ENCODE data around the gene NOD1.
"Not testable (repeated sequence)": the region's sequence is repeated elsewhere in the genome, so short reads cannot be mapped to it uniquely, and the experiment has no call there.

The NOD1 gene, protein sequence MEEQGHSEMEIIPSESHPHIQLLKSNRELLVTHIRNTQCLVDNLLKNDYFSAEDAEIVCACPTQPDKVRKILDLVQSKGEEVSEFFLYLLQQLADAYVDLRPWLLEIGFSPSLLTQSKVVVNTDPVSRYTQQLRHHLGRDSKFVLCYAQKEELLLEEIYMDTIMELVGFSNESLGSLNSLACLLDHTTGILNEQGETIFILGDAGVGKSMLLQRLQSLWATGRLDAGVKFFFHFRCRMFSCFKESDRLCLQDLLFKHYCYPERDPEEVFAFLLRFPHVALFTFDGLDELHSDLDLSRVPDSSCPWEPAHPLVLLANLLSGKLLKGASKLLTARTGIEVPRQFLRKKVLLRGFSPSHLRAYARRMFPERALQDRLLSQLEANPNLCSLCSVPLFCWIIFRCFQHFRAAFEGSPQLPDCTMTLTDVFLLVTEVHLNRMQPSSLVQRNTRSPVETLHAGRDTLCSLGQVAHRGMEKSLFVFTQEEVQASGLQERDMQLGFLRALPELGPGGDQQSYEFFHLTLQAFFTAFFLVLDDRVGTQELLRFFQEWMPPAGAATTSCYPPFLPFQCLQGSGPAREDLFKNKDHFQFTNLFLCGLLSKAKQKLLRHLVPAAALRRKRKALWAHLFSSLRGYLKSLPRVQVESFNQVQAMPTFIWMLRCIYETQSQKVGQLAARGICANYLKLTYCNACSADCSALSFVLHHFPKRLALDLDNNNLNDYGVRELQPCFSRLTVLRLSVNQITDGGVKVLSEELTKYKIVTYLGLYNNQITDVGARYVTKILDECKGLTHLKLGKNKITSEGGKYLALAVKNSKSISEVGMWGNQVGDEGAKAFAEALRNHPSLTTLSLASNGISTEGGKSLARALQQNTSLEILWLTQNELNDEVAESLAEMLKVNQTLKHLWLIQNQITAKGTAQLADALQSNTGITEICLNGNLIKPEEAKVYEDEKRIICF

DNA sequence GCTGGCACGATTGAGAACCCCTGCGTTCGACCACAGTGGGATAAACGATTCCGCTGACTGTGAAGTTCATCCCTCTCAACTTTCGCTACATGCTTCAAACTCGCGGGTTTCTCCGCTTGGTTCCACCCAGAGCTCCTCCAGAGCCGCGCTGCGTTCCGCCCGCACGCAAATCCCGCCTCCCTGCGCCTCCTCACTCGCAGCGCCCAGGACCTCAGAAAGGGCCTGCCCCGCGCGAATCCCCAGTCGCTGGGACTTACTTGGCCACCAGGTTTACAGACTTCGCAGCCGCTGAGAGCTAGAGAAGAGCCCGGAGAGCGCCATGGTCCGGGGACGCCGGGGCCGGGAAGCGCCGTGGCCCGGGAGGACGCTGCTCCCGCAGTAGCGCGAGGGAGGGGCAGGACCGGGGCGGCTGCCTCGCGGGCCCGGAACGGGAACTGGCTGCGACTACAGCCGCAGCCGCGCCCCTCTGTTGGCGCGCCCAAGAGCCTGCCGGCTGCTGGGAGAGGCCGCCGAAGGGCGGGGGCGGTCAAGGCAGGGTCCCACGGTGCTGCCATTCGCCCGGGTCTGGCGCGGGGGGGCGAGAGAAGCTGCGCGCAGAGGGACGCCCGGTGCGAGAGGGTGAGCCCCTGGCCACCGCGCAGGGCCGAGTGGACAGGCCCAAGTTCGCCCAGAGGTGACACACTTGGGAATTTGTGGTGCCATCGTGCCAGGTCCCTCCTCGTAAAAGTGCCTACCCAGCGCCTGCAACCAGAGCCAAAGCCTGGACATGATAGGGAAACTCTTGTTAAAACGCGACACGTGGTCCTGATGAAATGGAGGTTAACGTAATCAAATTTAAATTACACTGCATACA is at the start of gene NOD1:
Gene NOD1, minus strand, starts transcription at position 436 of the 853 bp plus-strand sequence. CDS start 21,863 bp downstream, outside the sequence.
- in situ Hi-C loops (cut with MboI; ENCODE audit: low sequenced_read_pairs): no loop called here
- peak; percentile 64 to 81 for DNase-seq (ENCODE audit: low spot score in 2 of 2)
- Histone ChIP-seq H3K9me3 (no peaks in the 10 kb centered on the region), H3K27me3 (ENCODE audit: low read depth) (no peaks in the 10 kb centered on the region), H3K4me3 (peak within 1 kb of the TSS; percentile 64), H3K4me1 (peaks cover 12% of the 10 kb centered on the region), H3K36me3 (replicated peaks) (no peaks in the 10 kb centered on the region; the same call in 1 of the 2 replicates)

DNA sequence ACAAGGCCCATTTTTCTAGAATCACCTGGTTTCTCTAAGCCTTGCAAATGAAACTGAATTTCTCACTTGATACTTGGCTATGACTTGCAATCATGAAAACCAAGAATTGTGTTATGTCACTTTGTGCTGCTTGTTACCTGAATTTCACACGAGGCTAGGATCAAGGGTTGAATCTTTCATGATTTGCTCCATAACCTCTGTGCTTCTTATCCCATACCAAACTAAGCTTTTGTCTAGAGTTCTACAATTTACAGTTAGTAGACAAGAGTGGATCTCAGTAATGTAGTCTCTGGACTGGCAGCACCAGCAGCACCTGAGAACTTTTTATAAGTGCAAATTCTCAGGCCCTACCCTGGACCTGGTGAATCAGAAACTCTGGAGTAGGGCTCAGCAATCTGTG is 48.7 kb upstream of the NOD1 start:
- H3K4me1 ChIP-seq; H3K4me3 ChIP-seq; H3K9me3 ChIP-seq; H3K36me3 ChIP-seq (replicated peaks); in situ Hi-C loops (cut with MboI; ENCODE audit: low sequenced_read_pairs); DNase-seq (ENCODE audit: low spot score in 2 of 2); H3K27me3 ChIP-seq (ENCODE audit: low read depth): not testable (repeated sequence)

GRCh38 chr7:30526163-30526562 is 47.6 kb upstream of the NOD1 start:
- Histone ChIP-seq H3K9me3 (no peaks in the 10 kb centered on the region), H3K4me1 (peaks cover 9% of the 10 kb centered on the region), H3K36me3 (replicated peaks) (no peaks in the 10 kb centered on the region), H3K27me3 (ENCODE audit: low read depth) (peaks cover 9% of the 10 kb centered on the region), H3K4me3 (no peak overlapping the region)
- DNase-seq (ENCODE audit: low spot score in 2 of 2): peak in 1 of 2 experiments; percentile 48
- in situ Hi-C loops (cut with MboI; ENCODE audit: low sequenced_read_pairs): no loop called here

DNA sequence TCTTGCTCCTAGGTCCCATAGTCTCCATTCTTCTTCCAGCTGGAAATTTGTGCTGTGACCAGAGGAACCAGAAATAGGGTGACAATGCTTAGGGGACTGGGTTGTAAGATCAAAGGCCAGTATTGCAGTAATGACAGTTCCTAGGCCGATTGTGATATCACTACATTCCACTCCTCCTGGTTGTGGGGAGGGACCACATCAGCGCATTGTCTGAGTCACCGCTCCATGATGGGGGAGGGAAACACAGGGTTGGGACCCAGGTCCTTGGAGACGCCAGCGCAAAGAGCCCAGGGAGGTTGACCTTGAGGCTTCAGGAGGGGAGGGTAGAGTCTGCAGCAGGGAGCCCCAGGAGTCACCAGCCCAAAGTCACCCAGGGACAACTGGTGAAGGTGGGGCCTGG is 46.8 kb upstream of the NOD1 start:
- Histone ChIP-seq H3K27me3 (ENCODE audit: low read depth) (peaks cover 9% of the 10 kb centered on the region), H3K4me3 (no peak overlapping the region), H3K36me3 (replicated peaks) (no peaks in the 10 kb centered on the region), H3K9me3 (no peaks in the 10 kb centered on the region), H3K4me1 (peaks cover 16% of the 10 kb centered on the region)
- no peak for DNase-seq (ENCODE audit: low spot score in 2 of 2)
- in situ Hi-C loops (cut with MboI; ENCODE audit: low sequenced_read_pairs): no loop called here

GRCh38 chr7:30524545-30524944 is 46.0 kb upstream of the NOD1 start:
- no peaks in the 10 kb centered on the region for H3K36me3 ChIP-seq (replicated peaks)
- peaks cover 21% of the 10 kb centered on the region for H3K4me1 ChIP-seq
- H3K9me3 ChIP-seq: no peaks in the 10 kb centered on the region
- DNase-seq (ENCODE audit: low spot score in 2 of 2): no peak
- in situ Hi-C loops (cut with MboI; ENCODE audit: low sequenced_read_pairs): no loop called here
- peaks cover 9% of the 10 kb centered on the region for H3K27me3 ChIP-seq (ENCODE audit: low read depth)
- no peak overlapping the region for H3K4me3 ChIP-seq

DNA sequence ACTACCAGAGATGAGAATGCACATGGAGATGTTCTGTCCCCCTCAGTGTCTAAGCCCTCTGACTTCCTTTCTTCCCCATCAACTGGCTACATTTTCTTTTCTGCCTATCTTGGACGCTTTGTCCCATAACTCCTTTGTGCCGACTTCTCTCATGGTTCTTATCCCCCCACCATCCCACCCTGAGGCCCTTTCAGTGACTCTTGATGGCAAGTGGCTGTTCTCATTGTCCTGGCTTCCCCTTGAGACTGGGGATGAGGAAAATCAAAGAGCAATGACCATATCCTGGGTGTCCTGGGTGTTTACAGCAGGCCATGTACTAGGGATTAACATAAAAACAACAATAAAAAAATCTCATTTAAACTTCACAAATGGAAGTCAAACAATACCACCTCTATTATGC is 44.9 kb upstream of the NOD1 start:
- DNase-seq (ENCODE audit: low spot score in 2 of 2): peak; percentile 84
- H3K4me1 ChIP-seq: peaks cover 21% of the 10 kb centered on the region
- H3K36me3 ChIP-seq (replicated peaks): no peaks in the 10 kb centered on the region
- no peaks in the 10 kb centered on the region for H3K9me3 ChIP-seq
- in situ Hi-C loops (cut with MboI; ENCODE audit: low sequenced_read_pairs): no loop called here
- no peak overlapping the region for H3K4me3 ChIP-seq
- H3K27me3 ChIP-seq (ENCODE audit: low read depth): peaks cover 3% of the 10 kb centered on the region; the same call in 1 of the 2 replicates

DNA sequence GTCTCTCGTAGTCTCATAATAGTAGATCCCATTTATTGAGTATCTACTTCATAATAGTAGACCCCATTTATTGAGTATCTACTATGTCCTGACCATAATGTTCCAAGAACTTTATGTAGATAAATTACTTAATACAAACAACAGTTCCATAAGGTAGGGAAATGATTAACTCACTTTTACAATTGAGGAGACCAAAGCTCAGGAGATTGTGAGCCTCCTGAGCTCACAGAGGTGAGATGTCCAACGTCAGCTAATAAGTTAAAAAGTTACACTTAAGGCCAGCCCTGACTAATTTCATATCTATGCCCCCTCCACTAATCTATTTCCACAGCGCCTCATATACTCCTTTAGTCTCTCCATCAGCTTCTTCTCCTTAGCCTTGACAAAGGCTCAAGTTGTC is 43.6 kb upstream of the NOD1 start:
- peaks cover 21% of the 10 kb centered on the region for H3K4me1 ChIP-seq
- no peaks in the 10 kb centered on the region for H3K9me3 ChIP-seq
- DNase-seq (ENCODE audit: low spot score in 2 of 2): no peak
- no peaks in the 10 kb centered on the region for H3K27me3 ChIP-seq (ENCODE audit: low read depth)
- no peaks in the 10 kb centered on the region for H3K36me3 ChIP-seq (replicated peaks)
- in situ Hi-C loops (cut with MboI; ENCODE audit: low sequenced_read_pairs): no loop called here
- no peak overlapping the region for H3K4me3 ChIP-seq

- Histone ChIP-seq H3K27me3 (ENCODE audit: low read depth) (no peaks in the 10 kb centered on the region), H3K9me3 (no peaks in the 10 kb centered on the region), H3K4me3 (no peak overlapping the region), H3K36me3 (replicated peaks) (no peaks in the 10 kb centered on the region), H3K4me1 (peaks cover 21% of the 10 kb centered on the region)
- DNase-seq (ENCODE audit: low spot score in 2 of 2): no peak
- in situ Hi-C loops (cut with MboI; ENCODE audit: low sequenced_read_pairs): no loop called here
Observed at GRCh38 chr7:30521532-30521931, 42.9 kb upstream of the NOD1 start.

DNA sequence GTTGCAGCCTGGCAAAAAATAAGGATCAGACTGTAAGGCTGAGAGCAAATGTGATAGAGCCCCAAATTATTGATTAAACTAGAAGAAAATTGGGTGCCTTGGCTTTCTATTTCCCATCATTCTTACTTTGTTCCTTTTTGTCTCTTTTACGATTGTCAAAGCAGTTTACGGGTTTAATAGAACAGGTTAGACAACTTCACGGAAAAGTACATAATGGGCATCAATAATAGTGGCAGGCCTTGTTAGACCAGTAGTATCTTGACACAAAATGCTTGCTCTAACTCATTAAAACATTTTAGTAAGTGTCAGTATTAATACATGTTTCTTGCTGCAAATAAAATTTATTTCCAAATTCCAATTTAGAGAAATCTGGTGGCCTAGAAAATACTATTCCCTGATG is 40.5 kb upstream of the NOD1 start:
- Histone ChIP-seq H3K4me1 (peaks cover 29% of the 10 kb centered on the region), H3K27me3 (ENCODE audit: low read depth) (no peaks in the 10 kb centered on the region), H3K4me3 (no peak overlapping the region), H3K36me3 (replicated peaks) (no peaks in the 10 kb centered on the region), H3K9me3 (no peaks in the 10 kb centered on the region)
- in situ Hi-C loops (cut with MboI; ENCODE audit: low sequenced_read_pairs): loop anchor here (10.0 kb wide), 1 partner anchor 46 kb away; no protein-coding TSS in a partner anchor
- no peak for DNase-seq (ENCODE audit: low spot score in 2 of 2)

DNA sequence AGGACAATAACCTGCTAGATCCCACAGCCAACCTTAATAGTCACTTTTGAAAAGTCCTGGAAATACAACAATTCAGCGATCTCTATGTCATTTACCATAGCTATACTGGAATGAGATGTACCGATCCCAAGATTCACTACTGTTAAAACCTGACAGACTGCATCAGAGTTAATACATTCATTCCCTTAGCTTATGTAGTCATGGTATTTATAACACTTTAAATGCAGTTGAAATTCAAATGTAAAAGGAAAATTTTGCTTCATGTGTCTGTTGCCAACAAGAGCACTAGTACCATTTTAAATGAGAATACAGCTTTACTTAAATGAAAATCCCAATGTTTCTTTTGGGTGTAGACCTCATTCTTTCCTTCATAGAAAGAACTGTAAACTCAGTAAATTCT is 37.2 kb upstream of the NOD1 start:
- no peaks in the 10 kb centered on the region for H3K9me3 ChIP-seq
- H3K4me3 ChIP-seq: no peak overlapping the region
- no peaks in the 10 kb centered on the region for H3K27me3 ChIP-seq (ENCODE audit: low read depth)
- H3K36me3 ChIP-seq (replicated peaks): no peaks in the 10 kb centered on the region
- peaks cover 19% of the 10 kb centered on the region for H3K4me1 ChIP-seq
- in situ Hi-C loops (cut with MboI; ENCODE audit: low sequenced_read_pairs): loop anchor here (10.0 kb wide), 1 partner anchor 49 kb away; no protein-coding TSS in a partner anchor
- peak in 1 of 2 experiments; percentile 42 for DNase-seq (ENCODE audit: low spot score in 2 of 2)

DNA sequence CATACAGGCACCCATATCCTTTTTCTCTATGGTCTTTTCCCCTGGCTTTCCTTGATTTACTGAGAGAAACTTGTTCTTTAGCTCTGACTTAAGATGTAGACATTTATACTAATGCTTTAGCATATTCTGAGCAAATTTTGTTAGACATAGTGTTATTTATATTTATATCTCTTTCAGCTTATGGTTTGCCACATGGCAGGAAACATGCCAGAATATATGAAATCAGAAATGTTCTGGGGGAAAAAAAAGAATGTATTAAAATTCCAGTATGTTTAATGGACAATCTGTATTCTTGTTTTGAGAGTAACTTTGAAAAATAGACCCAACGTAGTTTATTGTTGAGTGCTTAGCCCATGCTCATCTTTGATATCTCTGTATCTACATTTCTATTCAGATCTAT is 36.2 kb upstream of the NOD1 start:
- no peak for DNase-seq (ENCODE audit: low spot score in 2 of 2)
- in situ Hi-C loops (cut with MboI; ENCODE audit: low sequenced_read_pairs): loop anchor here (10.0 kb wide), 1 partner anchor 50 kb away; no protein-coding TSS in a partner anchor
- H3K4me1 ChIP-seq: peaks cover 11% of the 10 kb centered on the region
- no peaks in the 10 kb centered on the region for H3K36me3 ChIP-seq (replicated peaks)
- no peaks in the 10 kb centered on the region for H3K9me3 ChIP-seq
- no peak overlapping the region for H3K4me3 ChIP-seq
- no peaks in the 10 kb centered on the region for H3K27me3 ChIP-seq (ENCODE audit: low read depth)

- Histone ChIP-seq H3K4me3 (no peak overlapping the region), H3K27me3 (ENCODE audit: low read depth) (no peaks in the 10 kb centered on the region), H3K36me3 (replicated peaks) (no peaks in the 10 kb centered on the region), H3K9me3 (no peaks in the 10 kb centered on the region), H3K4me1 (peaks cover 11% of the 10 kb centered on the region)
- in situ Hi-C loops (cut with MboI; ENCODE audit: low sequenced_read_pairs): loop anchor here (10.0 kb wide), 1 partner anchor 51 kb away; no protein-coding TSS in a partner anchor
- DNase-seq (ENCODE audit: low spot score in 2 of 2): no peak
Observed at GRCh38 chr7:30514177-30514576, 35.6 kb upstream of the NOD1 start.

DNA sequence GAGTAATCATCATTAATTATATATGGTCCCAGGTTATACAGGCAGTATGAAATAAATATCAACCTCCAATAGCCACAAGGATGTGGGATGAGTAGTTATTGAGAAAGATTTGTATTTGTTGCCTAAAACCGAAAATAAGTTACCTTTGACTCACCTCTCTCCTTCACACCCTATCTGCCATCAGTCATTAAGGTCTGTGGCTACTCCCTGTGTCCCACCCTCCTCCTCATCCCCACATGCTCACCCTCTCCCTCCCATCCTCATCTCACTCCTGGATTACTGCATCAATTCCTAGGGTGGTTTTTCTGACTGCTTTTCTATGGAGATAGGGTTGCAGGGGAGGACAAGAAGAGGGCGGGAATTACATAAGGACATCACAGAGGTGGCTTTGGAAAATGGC is 35.2 kb upstream of the NOD1 start:
- Histone ChIP-seq H3K27me3 (ENCODE audit: low read depth) (no peaks in the 10 kb centered on the region), H3K4me1 (peaks cover 11% of the 10 kb centered on the region), H3K4me3 (no peak overlapping the region), H3K9me3 (no peaks in the 10 kb centered on the region), H3K36me3 (replicated peaks) (no peaks in the 10 kb centered on the region)
- in situ Hi-C loops (cut with MboI; ENCODE audit: low sequenced_read_pairs): loop anchor here (10.0 kb wide), 1 partner anchor 51 kb away; no protein-coding TSS in a partner anchor
- no peak for DNase-seq (ENCODE audit: low spot score in 2 of 2)

Data from HAP-1 (cell line).